Activated naive CD4-positive, alpha-beta T cell treated with anti-CD3 and anti-CD28 coated beads, Interleukin-2, amount 50 U/mL, for 24 hours (primary cell): Measurements from ENCODE around the gene SLC6A12.

Experiments
- H3K27ac Mint-ChIP-seq: one replicate; pipeline ENCODE4 v1.8.0; 2021; ENCODE audit warnings: mild to moderate bottlenecking, mixed read lengths
- H3K27me3 Mint-ChIP-seq: one replicate; pipeline ENCODE4 v1.8.0; 2021; ENCODE audit warnings: mixed read lengths
- H3K36me3 Mint-ChIP-seq: one replicate; pipeline ENCODE4 v1.8.0; 2021; ENCODE audit warnings: mixed read lengths
- H3K4me1 Mint-ChIP-seq: one replicate; pipeline ENCODE4 v1.8.0; 2021; ENCODE audit warnings: mixed read lengths
- H3K4me3 Mint-ChIP-seq: one replicate; pipeline ENCODE4 v1.8.0; 2021; ENCODE audit warnings: mild to moderate bottlenecking, mixed read lengths
- H3K9me3 Mint-ChIP-seq: one replicate; pipeline ENCODE4 v1.8.0; 2021; ENCODE audit warnings: mixed read lengths

Gene SLC6A12

GRCh38 chr12:171743-172676, 41.9 kb downstream of the SLC6A12 start:
- no peak overlapping the region for H3K4me3 Mint-ChIP-seq
- no peak overlapping the region for H3K27ac Mint-ChIP-seq
- H3K27me3 Mint-ChIP-seq, result no peaks in the 10 kb centered on the region
- H3K4me1 Mint-ChIP-seq, result peaks cover 16% of the 10 kb centered on the region
- no peaks in the 10 kb centered on the region for H3K36me3 Mint-ChIP-seq
- no peaks in the 10 kb centered on the region for H3K9me3 Mint-ChIP-seq

DNA sequence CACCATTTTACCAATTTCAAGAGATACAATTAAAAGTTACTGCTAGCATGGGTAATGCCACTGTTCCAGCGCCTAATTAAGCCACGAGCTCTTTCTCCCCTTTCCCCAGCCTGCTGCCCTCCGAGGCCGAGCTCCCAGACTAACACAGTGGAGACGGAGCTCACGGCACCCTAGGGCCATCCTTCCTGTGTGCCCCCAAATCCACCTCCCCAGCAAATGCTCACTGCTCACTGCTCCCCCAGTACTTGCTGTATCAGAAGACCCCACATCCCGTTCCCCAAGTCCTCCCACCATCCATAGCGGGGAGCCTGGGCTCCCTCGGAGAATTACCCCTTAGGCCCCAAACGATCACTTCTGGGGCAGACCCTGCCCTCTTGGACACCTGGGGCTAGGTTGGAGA, 42.7 kb downstream of the SLC6A12 start:
- Mint-ChIP-seq H3K4me3 (no peak overlapping the region), H3K27ac (no peak overlapping the region), H3K27me3 (no peaks in the 10 kb centered on the region), H3K4me1 (peaks cover 16% of the 10 kb centered on the region), H3K36me3 (no peaks in the 10 kb centered on the region), H3K9me3 (no peaks in the 10 kb centered on the region)

DNA sequence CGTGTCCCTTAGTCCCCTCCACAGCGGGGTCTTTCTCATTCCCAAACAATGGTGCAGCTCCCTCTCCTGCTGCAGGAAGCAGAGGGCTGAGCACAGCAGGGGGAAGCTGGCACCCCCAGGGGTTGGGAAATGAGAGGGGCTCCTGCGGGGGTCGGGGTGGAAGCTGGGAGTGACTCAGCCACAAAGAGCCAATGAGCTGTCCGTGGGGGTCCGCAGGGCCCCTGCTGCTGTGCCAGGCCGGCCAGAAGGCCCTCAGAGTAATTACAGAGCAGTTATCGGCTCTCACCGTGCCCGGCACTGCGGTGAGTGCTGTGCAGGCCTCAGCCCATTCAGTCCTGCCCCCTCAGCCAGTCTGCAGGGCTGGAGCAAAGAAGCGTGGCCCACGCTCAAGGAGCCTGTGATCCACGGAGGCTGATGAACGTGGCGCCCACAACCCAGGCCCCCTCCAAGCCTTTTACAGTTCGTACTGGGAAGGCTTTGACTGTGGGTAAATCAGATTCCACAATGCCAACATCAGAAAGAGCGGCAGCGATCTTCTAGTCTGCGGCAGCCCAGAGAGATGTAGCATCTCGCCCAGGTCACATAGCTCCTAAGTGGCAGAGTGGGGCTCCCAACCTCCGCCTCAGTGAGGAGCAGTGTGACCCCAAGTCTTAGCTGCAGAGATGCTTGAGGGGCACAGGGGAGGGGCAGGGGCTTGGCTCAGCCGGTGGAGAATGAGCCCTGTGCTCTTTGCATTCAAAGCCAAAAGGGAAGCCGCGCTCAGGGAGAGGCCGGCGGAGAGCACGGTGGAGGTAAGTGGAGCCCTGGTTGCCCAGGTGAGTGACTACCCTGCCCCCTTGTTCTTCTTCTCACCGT, 43.4 kb downstream of the SLC6A12 start:
- Mint-ChIP-seq H3K4me1 (peaks cover 16% of the 10 kb centered on the region), H3K27me3 (no peaks in the 10 kb centered on the region), H3K27ac (no peak overlapping the region), H3K36me3 (no peaks in the 10 kb centered on the region), H3K4me3 (no peak overlapping the region), H3K9me3 (no peaks in the 10 kb centered on the region)

GRCh38 chr12:169528-170370, 44.2 kb downstream of the SLC6A12 start:
- Mint-ChIP-seq H3K4me1 (peaks cover 16% of the 10 kb centered on the region), H3K27me3 (no peaks in the 10 kb centered on the region), H3K9me3 (no peaks in the 10 kb centered on the region), H3K36me3 (no peaks in the 10 kb centered on the region), H3K4me3 (no peak overlapping the region), H3K27ac (no peak overlapping the region)

GRCh38 chr12:168763-169525, 45.0 kb downstream of the SLC6A12 start:
- no peaks in the 10 kb centered on the region for H3K9me3 Mint-ChIP-seq
- no peaks in the 10 kb centered on the region for H3K36me3 Mint-ChIP-seq
- no peak overlapping the region for H3K27ac Mint-ChIP-seq
- H3K4me1 Mint-ChIP-seq, result peaks cover 16% of the 10 kb centered on the region
- H3K27me3 Mint-ChIP-seq, result no peaks in the 10 kb centered on the region
- H3K4me3 Mint-ChIP-seq, result no peak overlapping the region

- Mint-ChIP-seq H3K4me1 (peaks cover 16% of the 10 kb centered on the region), H3K27ac (no peak overlapping the region), H3K9me3 (no peaks in the 10 kb centered on the region), H3K36me3 (no peaks in the 10 kb centered on the region), H3K27me3 (no peaks in the 10 kb centered on the region), H3K4me3 (no peak overlapping the region)
Observed at GRCh38 chr12:167959-168600, 45.9 kb downstream of the SLC6A12 start.

DNA sequence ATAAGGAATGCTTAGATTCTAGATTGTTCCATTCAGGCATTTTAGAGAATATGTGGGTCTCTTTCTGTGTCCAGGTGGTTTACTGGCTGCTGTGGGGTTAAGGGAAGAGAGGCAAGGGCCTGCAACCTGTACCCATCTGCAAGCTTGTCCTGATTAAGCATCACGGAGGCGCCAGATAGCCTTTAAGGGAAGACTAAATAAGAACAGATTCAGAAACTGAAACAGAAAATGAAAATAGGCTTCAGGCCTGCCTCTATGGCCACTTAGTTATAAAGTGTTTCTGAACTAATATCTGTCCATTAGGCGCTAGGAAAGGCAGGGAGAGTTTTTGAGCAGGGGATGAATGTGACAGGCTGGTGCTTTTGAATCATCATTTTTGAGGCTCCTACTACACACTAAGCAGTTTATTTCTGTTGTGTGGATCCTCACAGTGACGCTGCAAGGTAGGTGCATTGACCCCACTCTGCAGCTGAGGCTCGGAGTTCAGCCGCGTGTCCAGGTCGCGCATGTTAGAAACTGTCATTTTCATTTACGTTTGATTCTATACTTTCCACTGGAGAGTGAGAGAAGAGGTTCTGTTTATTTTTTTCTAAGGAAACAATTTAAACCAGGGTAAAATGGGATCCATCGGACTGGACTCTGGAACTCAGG, 47.4 kb downstream of the SLC6A12 start:
- Mint-ChIP-seq H3K27ac (peak overlapping the region; percentile 23), H3K4me1 (peaks cover 16% of the 10 kb centered on the region), H3K4me3 (no peak overlapping the region), H3K36me3 (no peaks in the 10 kb centered on the region), H3K9me3 (no peaks in the 10 kb centered on the region), H3K27me3 (no peaks in the 10 kb centered on the region)

GRCh38 chr12:165862-166368, 48.0 kb downstream of the SLC6A12 start:
- peak overlapping the region; percentile 23 for H3K27ac Mint-ChIP-seq
- H3K4me1 Mint-ChIP-seq, result peaks cover 16% of the 10 kb centered on the region

GRCh38 chr12:164207-164606, 49.8 kb downstream of the SLC6A12 start:
- Mint-ChIP-seq H3K27me3 (no peaks in the 10 kb centered on the region), H3K9me3 (no peaks in the 10 kb centered on the region), H3K4me3 (no peak overlapping the region), H3K36me3 (no peaks in the 10 kb centered on the region), H3K4me1 (peaks cover 9% of the 10 kb centered on the region), H3K27ac (no peak overlapping the region)

More at GRCh38 chr12:165862-166368, 48.0 kb downstream of the SLC6A12 start:
- Mint-ChIP-seq H3K9me3 (no peaks in the 10 kb centered on the region), H3K4me3 (no peak overlapping the region), H3K27me3 (no peaks in the 10 kb centered on the region), H3K36me3 (no peaks in the 10 kb centered on the region)

DNA sequence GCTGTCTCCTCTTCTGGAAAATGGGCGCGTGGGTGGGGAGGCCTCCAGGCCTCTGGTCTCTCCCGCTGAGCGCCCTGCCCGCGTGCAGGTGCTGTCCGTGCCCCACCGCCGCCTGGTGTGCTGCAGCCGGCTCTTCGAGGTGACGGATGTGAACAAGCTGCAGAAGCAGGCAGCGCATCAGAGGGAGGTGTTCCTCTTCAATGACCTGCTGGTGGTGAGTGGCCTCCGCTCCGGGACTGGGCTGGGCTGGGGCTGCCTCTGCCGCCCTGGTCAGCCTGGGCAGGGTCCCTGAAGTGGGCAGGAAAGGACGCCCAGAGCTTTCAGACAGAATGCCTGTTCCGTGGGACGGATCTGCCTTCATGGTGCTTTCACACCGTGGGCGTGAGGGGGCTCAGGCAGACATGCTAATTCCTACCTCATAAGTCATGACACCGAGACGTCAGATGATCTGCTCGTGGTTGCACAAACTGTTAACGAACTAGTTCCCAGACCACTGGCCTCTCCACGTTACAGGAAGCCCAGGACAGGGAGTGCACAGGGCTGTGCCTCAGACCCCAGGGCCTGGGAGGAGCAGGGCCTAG, 50.5 kb downstream of the SLC6A12 start:
- Mint-ChIP-seq H3K4me1 (peaks cover 1% of the 10 kb centered on the region), H3K36me3 (no peaks in the 10 kb centered on the region), H3K4me3 (no peak overlapping the region), H3K9me3 (no peaks in the 10 kb centered on the region), H3K27me3 (no peaks in the 10 kb centered on the region), H3K27ac (no peak overlapping the region)

DNA sequence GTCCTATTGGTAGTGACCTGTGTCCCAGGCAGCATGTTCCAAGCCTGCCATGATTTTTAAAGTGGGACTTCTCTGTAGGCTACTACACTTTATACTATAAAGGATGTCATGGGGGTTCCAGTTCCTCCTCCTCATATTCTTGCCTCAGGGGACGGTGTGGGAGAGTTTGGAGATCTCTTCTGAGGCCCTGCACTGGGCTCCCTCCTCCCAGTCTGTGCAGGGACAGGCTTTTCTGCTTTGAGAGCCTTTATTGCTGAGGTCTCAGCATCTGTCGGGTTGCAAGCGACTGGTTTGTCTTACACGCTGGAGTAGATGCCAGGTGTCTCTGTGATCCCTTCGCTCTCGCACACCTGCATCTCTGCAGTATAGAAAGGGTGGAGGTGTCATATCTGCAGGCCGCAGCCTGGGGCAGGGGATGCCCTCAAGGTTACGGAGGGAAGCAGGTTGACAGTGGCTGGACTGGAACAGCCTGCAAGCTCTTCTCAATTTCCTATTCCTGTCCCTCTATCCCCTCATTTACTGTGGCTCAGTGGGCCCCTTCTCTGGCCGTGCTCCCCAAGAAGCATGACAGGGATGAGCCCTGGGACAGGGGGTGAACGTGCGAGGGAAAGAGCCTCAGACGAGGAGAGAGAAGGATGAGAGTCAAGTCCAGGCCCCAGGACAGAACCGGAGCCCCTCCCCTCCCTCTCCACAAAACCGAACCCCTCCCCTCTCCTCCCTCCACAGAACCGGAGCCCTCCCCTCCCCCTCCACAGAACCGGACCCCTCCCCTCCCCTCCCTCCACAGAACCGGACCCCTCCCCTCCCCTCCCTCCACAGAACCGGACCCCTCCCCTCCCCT, 51.3 kb downstream of the SLC6A12 start:
- H3K27ac Mint-ChIP-seq, result no peak overlapping the region
- H3K4me3 Mint-ChIP-seq, result no peak overlapping the region
- no peaks in the 10 kb centered on the region for H3K36me3 Mint-ChIP-seq

GRCh38 chr12:161823-162222, 52.1 kb downstream of the SLC6A12 start:
- Mint-ChIP-seq H3K27me3 (no peaks in the 10 kb centered on the region), H3K4me1 (no peaks in the 10 kb centered on the region), H3K4me3 (no peak overlapping the region), H3K36me3 (no peaks in the 10 kb centered on the region), H3K27ac (no peak overlapping the region), H3K9me3 (no peaks in the 10 kb centered on the region)

More for the DNA sequence above, 51.3 kb downstream of the SLC6A12 start:
- no peaks in the 10 kb centered on the region for H3K4me1 Mint-ChIP-seq
- no peaks in the 10 kb centered on the region for H3K27me3 Mint-ChIP-seq
- H3K9me3 Mint-ChIP-seq, result no peaks in the 10 kb centered on the region

GRCh38 chr12:160858-161257, 53.1 kb downstream of the SLC6A12 start:
- no peaks in the 10 kb centered on the region for H3K36me3 Mint-ChIP-seq
- no peaks in the 10 kb centered on the region for H3K4me1 Mint-ChIP-seq
- H3K27ac Mint-ChIP-seq, result no peak overlapping the region
- H3K4me3 Mint-ChIP-seq, result no peak overlapping the region
- H3K27me3 Mint-ChIP-seq, result no peaks in the 10 kb centered on the region
- no peaks in the 10 kb centered on the region for H3K9me3 Mint-ChIP-seq
